Spleen (tissue), 11 donors: Measurements from ENCODE around the gene BTBD16. TPM values are rescaled to one million over a fixed set of nuclear protein-coding genes. Genes with fewer than 3 reads are reported as not detected.

Source experiments
- DNase-seq: peaks from one replicate; pipeline ENCODE4 v3.0.0-alpha.2; 2020
- H3K27ac ChIP-seq, 8 donors: fragments of 200-600 bp; sonication (generic) in 7 of 8; 1 replicate in 4 of 8; 2 replicates in 4 of 8; pipeline versions ENCODE4 v1.5.0 to v1.8.0; 2016 to 2021; ENCODE audit warnings: inconsistent platforms in 4 of 8, mild to moderate bottlenecking in 4 of 8, moderate library complexity in 1 of 8
- H3K27me3 ChIP-seq, 7 donors: fragments of 200-600 bp; sonication (generic) in 6 of 7; replicated peaks in 1 of 7; 1 replicate in 4 of 7; 2 replicates in 3 of 7; pipeline versions ENCODE4 v1.5.0 to v1.8.0; 2016 to 2021; ENCODE audit warnings: inconsistent platforms in 3 of 7, mild to moderate bottlenecking in 1 of 7
- H3K36me3 ChIP-seq, 6 donors: fragments of 200-600 bp; sonication (generic) in 5 of 6; 1 replicate in 4 of 6; 2 replicates in 2 of 6; pipeline versions ENCODE4 v1.5.0 to v1.8.0; 2016 to 2021; ENCODE audit warnings: inconsistent platforms in 2 of 6
- H3K4me1 ChIP-seq, 6 donors: fragments of 200-600 bp; sonication (generic) in 5 of 6; 1 replicate in 3 of 6; 2 replicates in 3 of 6; pipeline versions ENCODE4 v1.5.0 to v1.8.0; 2016 to 2021; ENCODE audit warnings: inconsistent platforms in 3 of 6
- H3K4me3 ChIP-seq, 8 donors: fragments of 200-600 bp; sonication (generic) in 7 of 8; 1 replicate in 4 of 8; 2 replicates in 4 of 8; pipeline versions ENCODE4 v1.5.0 to v1.8.0; 2016 to 2021; ENCODE audit warnings: inconsistent platforms in 4 of 8, mild to moderate bottlenecking in 4 of 8, moderate library complexity in 2 of 8
- H3K9me3 ChIP-seq, 8 donors: fragments of 200-600 bp; sonication (generic) in 7 of 8; 1 replicate in 4 of 8; 2 replicates in 4 of 8; pipeline versions ENCODE4 v1.5.0 to v1.8.0; 2016 to 2021; ENCODE audit warnings: inconsistent platforms in 4 of 8
- CTCF ChIP-seq, 11 experiments: fragments of 200-600 bp in 7 of 11; fragments of 450-650 bp in 4 of 11; sonication (generic) in 4 of 11; IDR thresholded peaks in 8 of 11; conservative IDR thresholded peaks in 3 of 11; 1 replicate in 7 of 11; 2 replicates in 4 of 11; pipeline versions ENCODE4 v1.4.0 to v1.8.0; 2016 to 2021; ENCODE audit warnings: antibody characterized with exemption in 11 of 11, inconsistent platforms in 4 of 11, mild to moderate bottlenecking in 1 of 11
- POLR2A ChIP-seq, 3 donors: fragments of 450-650 bp; IDR thresholded peaks; one replicate each; pipeline ENCODE4 v1.5.1; 2017; ENCODE audit warnings: antibody characterized with exemption in 3 of 3, mild to moderate bottlenecking in 1 of 3
- POLR2AphosphoS5 ChIP-seq, 3 donors: sonication (generic); formaldehyde crosslinking; IDR thresholded peaks; one replicate each; pipeline ENCODE4 v1.5.1; 2017; ENCODE audit warnings: antibody characterized with exemption in 3 of 3
- WGBS, 5 donors: extraction: QIAGEN DNeasy Blood & Tissue Kit in 3 of 5; methylation state at CpG; one replicate each; pipeline versions ENCODE4 v1.1.5 to v1.1.7; 2013 to 2018; 5-methylcytosine and 5-hydroxymethylcytosine counted together
- intact Hi-C: fragments of 100-400 bp; cut with DNase I; formaldehyde crosslinking; loops from one replicate; pipeline ENCODE4 v1.15.0; 2023; ENCODE audit warnings: low total_unique reads
- polyA plus RNA-seq, 3 donors: library from polyadenylated mRNA; stranded (reverse); fragments of 200-250 nt; gene quantifications; one replicate each; pipeline ENCODE4 v1.2.1, GENCODE V29; 2013
- total RNA-seq, 7 donors: library from RNA; depleted of rRNA in 3 of 7; stranded (reverse); fragments of >200 nt in 3 of 7; fragmentation: NEBNext Ultra II Directional in 4 of 7; extraction: Animal tissue kit (Norgen Biotek cat#: 25700) in 4 of 7; gene quantifications; one replicate each; pipeline versions ENCODE4 v1.1.0 to v1.2.1, GENCODE V29; 2016 to 2021
- donor health status: healthy with polysubstance abuse.
- donor health status: DM: no; HTN: no; CAD: no; lungs with moderate emphysema.
- donor health status: DM: no; HTN: no; CAD: no.
- donor health status: Bipolar disorder and iron deficiency.
- donor health status: healthy.
- donor health status: DM: no; HTN: no; CAD: no.
- donor health status: DM: yes; HTN: yes; CAD: no.

BTBD16 gene
- total and polyA plus RNA-seq, 10 donors: 0.04 to 0.10 TPM; not detected in 8

GRCh38 chr10:122326806-122327205 is 55.7 kb downstream of the BTBD16 start:
- intact Hi-C loops: no loop called here
- H3K9me3 ChIP-seq: no peaks in the 10 kb centered on the region
- H3K36me3 ChIP-seq: no peaks in the 10 kb centered on the region
- DNase-seq: no peak
- peaks cover 0 to 21% (median 0%) of the 10 kb centered on the region in 7 donors for H3K27me3 ChIP-seq
- H3K4me3 ChIP-seq: no peak overlapping the region
- peaks cover 0 to 18% (median 0%) of the 10 kb centered on the region in 6 donors for H3K4me1 ChIP-seq
- TF ChIP-seq POLR2A (IDR thresholded peaks at IDR 0.05) (no peak), CTCF (IDR thresholded peaks at IDR 0.05 in 8 of 11, conservative IDR thresholded peaks at IDR 0.05 in 3 of 11) (no peak), POLR2AphosphoS5 (IDR thresholded peaks at IDR 0.05) (no peak)
- no peak overlapping the region for H3K27ac ChIP-seq
- WGBS, 5 donors: 71 to 87% (median 80%) methylated on average over 6 of the region's 6 CpGs

- peak overlapping the region in 1 of 8 donors; percentile 47 for H3K27ac ChIP-seq
- no peak overlapping the region for H3K4me3 ChIP-seq
- H3K27me3 ChIP-seq: peaks cover 0 to 29% (median 0%) of the 10 kb centered on the region in 7 donors
- no peak for TF ChIP-seq POLR2A (IDR thresholded peaks at IDR 0.05)
- no peak for TF ChIP-seq POLR2AphosphoS5 (IDR thresholded peaks at IDR 0.05)
- TF ChIP-seq CTCF (IDR thresholded peaks at IDR 0.05 in 8 of 11, conservative IDR thresholded peaks at IDR 0.05 in 3 of 11): no peak
- H3K4me1 ChIP-seq: peaks cover 0 to 18% (median 0%) of the 10 kb centered on the region in 6 donors
- DNase-seq: no peak
- intact Hi-C loops: no loop called here
- H3K36me3 ChIP-seq: no peaks in the 10 kb centered on the region
- H3K9me3 ChIP-seq: no peaks in the 10 kb centered on the region
- WGBS, 5 donors: 74 to 85% (median 78%) methylated on average over 11 to 16 of the region's 16 CpGs
Observed at GRCh38 chr10:122327237-122328206, 56.4 kb downstream of the BTBD16 start.

GRCh38 chr10:122328676-122329075 is 57.6 kb downstream of the BTBD16 start:
- Histone ChIP-seq H3K9me3 (no peaks in the 10 kb centered on the region), H3K27me3 (peaks cover 0 to 33% (median 0%) of the 10 kb centered on the region in 7 donors), H3K4me1 (peaks cover 0 to 18% (median 0%) of the 10 kb centered on the region in 6 donors), H3K4me3 (no peak overlapping the region), H3K27ac (peak overlapping the region in 1 of 8 donors; percentile 47), H3K36me3 (no peaks in the 10 kb centered on the region)
- intact Hi-C loops: no loop called here
- DNase-seq: no peak
- TF ChIP-seq CTCF (IDR thresholded peaks at IDR 0.05 in 8 of 11, conservative IDR thresholded peaks at IDR 0.05 in 3 of 11) (no peak), POLR2AphosphoS5 (IDR thresholded peaks at IDR 0.05) (no peak), POLR2A (IDR thresholded peaks at IDR 0.05) (no peak)
- 45 to 64% (median 52%) methylated on average over 9 of the region's 9 CpGs for WGBS, 5 donors

- Histone ChIP-seq H3K4me3 (no peak overlapping the region), H3K36me3 (no peaks in the 10 kb centered on the region), H3K27ac (no peak overlapping the region), H3K4me1 (peaks cover 0 to 18% (median 0%) of the 10 kb centered on the region in 6 donors), H3K9me3 (no peaks in the 10 kb centered on the region), H3K27me3 (peaks cover 0 to 33% (median 0%) of the 10 kb centered on the region in 7 donors)
- no peak for TF ChIP-seq CTCF (IDR thresholded peaks at IDR 0.05 in 8 of 11, conservative IDR thresholded peaks at IDR 0.05 in 3 of 11)
- TF ChIP-seq POLR2A (IDR thresholded peaks at IDR 0.05): no peak
- TF ChIP-seq POLR2AphosphoS5 (IDR thresholded peaks at IDR 0.05): no peak
- intact Hi-C loops: no loop called here
- DNase-seq: no peak
- WGBS, 5 donors: 79 to 85% (median 81%) methylated on average over 13 of the region's 13 CpGs
Observed at GRCh38 chr10:122329416-122329815, 58.3 kb downstream of the BTBD16 start.
